ENCODE data around the gene DTWD2.
"Not testable (repeated sequence)": the region's sequence is repeated elsewhere in the genome, so short reads cannot be mapped to it uniquely, and the experiment has no call there.

Gene DTWD2

GRCh38 chr5:119011186-119011585, 22.8 kb upstream of the DTWD2 start:
- Histone ChIP-seq H3K9ac (no peak overlapping the region), H3K4me2 (no peak overlapping the region), H3K27me3 (no peaks in the 10 kb centered on the region), H3K27ac (no peak overlapping the region), H4K20me1 (no peaks in the 10 kb centered on the region), H3K9me3 (replicated peaks in 1 of 11) (peaks cover 0 to 8% (median 0%) of the 10 kb centered on the region in 11 experiments; a peak in 4 of 22 replicates), H3K4me3 (no peak overlapping the region), H3K36me3 (no peaks in the 10 kb centered on the region), H3K4me1 (peaks cover 0 to 7% (median 0%) of the 10 kb centered on the region in 10 experiments; a peak in 7 of 20 replicates)
- no peak for TF ChIP-seq Cebpa-rat (IDR thresholded peaks at IDR 0.05)

GRCh38 chr5:119010206-119010605, 21.9 kb upstream of the DTWD2 start:
- Histone ChIP-seq H4K20me1 (no peaks in the 10 kb centered on the region), H3K27me3 (no peaks in the 10 kb centered on the region), H3K36me3 (no peaks in the 10 kb centered on the region), H3K4me2 (no peak overlapping the region), H3K4me3 (no peak overlapping the region), H3K4me1 (no peaks in the 10 kb centered on the region), H3K27ac (no peak overlapping the region), H3K9me3 (replicated peaks in 1 of 11) (peaks cover 0 to 8% (median 0%) of the 10 kb centered on the region in 11 experiments; a peak in 4 of 22 replicates), H3K9ac (no peak overlapping the region)
- TF ChIP-seq Cebpa-rat (IDR thresholded peaks at IDR 0.05) = no peak

GRCh38 chr5:119009131-119009530, 20.8 kb upstream of the DTWD2 start:
- Histone ChIP-seq H3K4me2 (no peak overlapping the region), H4K20me1 (no peaks in the 10 kb centered on the region), H3K9ac (no peak overlapping the region), H3K4me1 (no peaks in the 10 kb centered on the region), H3K36me3 (no peaks in the 10 kb centered on the region), H3K27ac (no peak overlapping the region), H3K27me3 (no peaks in the 10 kb centered on the region), H3K4me3 (no peak overlapping the region), H3K9me3 (replicated peaks in 1 of 11) (peaks cover 0 to 8% (median 0%) of the 10 kb centered on the region in 11 experiments; a peak in 4 of 22 replicates)
- no peak for TF ChIP-seq Cebpa-rat (IDR thresholded peaks at IDR 0.05)

GRCh38 chr5:118999696-119000095, 11.3 kb upstream of the DTWD2 start:
- Histone ChIP-seq H3K36me3 (peaks cover 0 to 4% (median 0%) of the 10 kb centered on the region in 11 experiments; a peak in 1 of 22 replicates), H3K4me2 (no peak overlapping the region), H3K27ac (no peak overlapping the region), H4K20me1 (no peaks in the 10 kb centered on the region), H3K4me1 (no peaks in the 10 kb centered on the region), H3K9ac (no peak overlapping the region), H3K9me3 (replicated peaks in 1 of 11) (peaks cover 65 to 73% (median 67%) of the 10 kb centered on the region in 11 experiments), H3K4me3 (no peak overlapping the region), H3K27me3 (no peaks in the 10 kb centered on the region)
- TF ChIP-seq Cebpa-rat (IDR thresholded peaks at IDR 0.05) = no peak

DNA sequence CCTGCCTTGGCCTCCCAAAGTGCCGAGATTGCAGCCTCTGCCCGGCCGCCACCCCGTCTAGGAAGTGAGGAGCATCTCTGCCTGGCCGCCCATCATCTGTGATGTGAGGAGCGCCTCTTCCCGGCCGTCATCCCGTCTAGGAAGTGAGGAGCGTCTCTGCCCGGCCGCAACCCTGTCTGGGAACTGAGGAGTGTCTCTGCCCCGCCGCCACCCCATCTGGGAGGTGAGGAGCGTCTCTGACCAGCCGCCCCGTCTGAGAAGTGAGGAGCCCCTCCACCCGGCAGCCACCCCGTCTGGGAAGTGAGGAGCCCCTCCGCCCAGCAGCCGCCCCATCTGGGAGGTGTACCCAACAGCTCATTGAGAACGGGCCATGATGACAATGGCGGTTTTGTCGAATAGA, 10.5 kb upstream of the DTWD2 start:
- not testable (repeated sequence) for H3K4me2 ChIP-seq, H3K4me1 ChIP-seq, H3K27me3 ChIP-seq, H3K27ac ChIP-seq, H4K20me1 ChIP-seq, H3K4me3 ChIP-seq, H3K9ac ChIP-seq, H3K36me3 ChIP-seq
- H3K9me3 ChIP-seq (replicated peaks in 1 of 11) = peaks cover 67 to 77% (median 71%) of the 10 kb centered on the region in 11 experiments

- Histone ChIP-seq H3K36me3 (peaks cover 0 to 4% (median 0%) of the 10 kb centered on the region in 11 experiments; a peak in 1 of 22 replicates), H4K20me1 (no peaks in the 10 kb centered on the region), H3K9ac (no peak overlapping the region), H3K4me3 (no peak overlapping the region), H3K27ac (no peak overlapping the region), H3K4me2 (no peak overlapping the region), H3K4me1 (no peaks in the 10 kb centered on the region), H3K27me3 (no peaks in the 10 kb centered on the region), H3K9me3 (replicated peaks in 1 of 11) (peaks cover 66 to 72% (median 68%) of the 10 kb centered on the region in 11 experiments)
- no peak for TF ChIP-seq Cebpa-rat (IDR thresholded peaks at IDR 0.05)
These were observed 7.8 kb upstream of the DTWD2 start for GRCh38 chr5:118996098-118996497.

DNA sequence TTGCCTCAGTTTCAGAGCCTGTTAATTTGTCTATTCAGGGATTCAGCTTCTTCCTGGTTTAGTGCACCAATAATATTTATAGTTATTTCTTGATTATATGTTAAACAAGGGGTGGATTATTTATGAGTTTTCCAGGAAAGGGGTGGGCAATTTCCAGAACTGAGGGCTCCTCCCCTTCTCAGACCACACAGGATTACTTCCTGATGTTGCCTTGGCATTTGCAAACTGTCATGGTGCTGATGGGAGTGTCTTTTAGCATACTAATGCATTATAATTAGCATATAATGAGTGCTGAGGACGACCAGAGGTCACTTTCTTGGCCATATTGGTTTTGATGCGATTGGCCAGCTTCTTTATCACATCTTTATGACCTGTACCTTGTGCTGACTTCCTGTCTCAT, 6.2 kb upstream of the DTWD2 start:
- no peak overlapping the region for H3K4me3 ChIP-seq
- peaks cover 51 to 57% (median 53%) of the 10 kb centered on the region in 11 experiments for H3K9me3 ChIP-seq (replicated peaks in 1 of 11)
- peaks cover 0 to 11% (median 7%) of the 10 kb centered on the region in 10 experiments; a peak in 11 of 20 replicates for H3K4me1 ChIP-seq
- TF ChIP-seq Cebpa-rat (IDR thresholded peaks at IDR 0.05) = no peak
- no peak overlapping the region for H3K9ac ChIP-seq
- no peak overlapping the region for H3K27ac ChIP-seq
- peaks cover 0 to 4% (median 0%) of the 10 kb centered on the region in 11 experiments; a peak in 1 of 22 replicates for H3K36me3 ChIP-seq
- H3K4me2 ChIP-seq = no peak overlapping the region
- no peaks in the 10 kb centered on the region for H4K20me1 ChIP-seq
- H3K27me3 ChIP-seq = no peaks in the 10 kb centered on the region

DNA sequence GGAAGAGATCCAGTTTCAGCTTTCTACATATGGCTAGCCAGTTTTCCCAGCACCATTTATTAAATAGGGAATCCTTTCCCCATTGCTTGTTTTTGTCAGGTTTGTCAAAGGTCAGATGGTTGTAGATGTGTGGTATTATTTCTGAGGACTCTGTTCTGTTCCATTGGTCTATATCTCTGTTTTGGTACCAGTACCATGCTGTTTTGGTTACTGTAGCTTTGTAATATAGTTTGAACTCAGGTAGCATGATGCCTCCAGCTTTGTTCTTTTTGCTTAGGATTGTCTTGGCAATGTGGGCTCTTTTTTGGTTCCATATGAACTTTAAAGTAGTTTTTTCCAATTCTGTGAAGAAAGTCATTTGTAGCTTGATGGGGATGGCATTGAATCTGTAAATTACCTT, 4.8 kb upstream of the DTWD2 start:
- H3K27ac ChIP-seq, H3K27me3 ChIP-seq, H3K9ac ChIP-seq, H4K20me1 ChIP-seq, H3K4me2 ChIP-seq, H3K4me3 ChIP-seq, H3K36me3 ChIP-seq: not testable (repeated sequence)
- Histone ChIP-seq H3K4me1 (peaks cover 0 to 23% (median 18%) of the 10 kb centered on the region in 10 experiments; a peak in 15 of 20 replicates), H3K9me3 (replicated peaks in 1 of 11) (peaks cover 37 to 43% (median 38%) of the 10 kb centered on the region in 11 experiments)

DNA sequence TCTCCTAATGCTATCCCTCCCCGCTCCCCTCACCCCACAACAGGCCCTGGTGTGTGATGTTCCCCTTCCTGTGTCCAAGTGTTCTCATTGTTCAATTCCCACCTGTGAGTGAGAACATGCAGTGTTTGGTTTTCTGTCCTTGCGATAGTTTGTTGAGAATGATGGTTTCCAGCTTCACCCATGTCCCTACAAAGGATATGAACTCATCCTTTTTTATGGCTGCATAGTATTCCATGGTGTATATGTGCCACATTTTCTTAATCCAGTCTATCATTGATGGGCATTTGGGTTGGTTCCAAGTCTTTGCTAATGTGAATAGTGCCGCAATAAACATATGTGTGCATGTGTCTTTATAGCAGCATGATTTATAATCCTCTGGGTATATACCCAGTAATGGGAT, 3.7 kb upstream of the DTWD2 start:
- H3K9ac ChIP-seq, H3K4me2 ChIP-seq, H3K4me3 ChIP-seq, H3K27ac ChIP-seq, H4K20me1 ChIP-seq, H3K27me3 ChIP-seq, H3K36me3 ChIP-seq: not testable (repeated sequence)
- H3K4me1 ChIP-seq = peaks cover 7 to 32% (median 26%) of the 10 kb centered on the region in 10 experiments
- peaks cover 26 to 33% (median 28%) of the 10 kb centered on the region in 11 experiments for H3K9me3 ChIP-seq (replicated peaks in 1 of 11)

- H3K27me3 ChIP-seq = no peaks in the 10 kb centered on the region
- TF ChIP-seq Cebpa-rat (IDR thresholded peaks at IDR 0.05) = no peak
- peak overlapping the region in 2 of 11 experiments; percentile 64 to 90; a peak in 3 of 22 replicates for H3K4me2 ChIP-seq
- H3K36me3 ChIP-seq = 0 out of 22 replicates have a peak, but pooled peaks cover 0 to 3% (median 0%) of the 10 kb centered on the region in 11 experiments
- H3K9me3 ChIP-seq (replicated peaks in 1 of 11) = peaks cover 11 to 18% (median 13%) of the 10 kb centered on the region in 11 experiments
- H3K27ac ChIP-seq = no peak overlapping the region
- peaks cover 9 to 33% (median 28%) of the 10 kb centered on the region in 10 experiments for H3K4me1 ChIP-seq
- no peaks in the 10 kb centered on the region for H4K20me1 ChIP-seq
- no peak overlapping the region for H3K4me3 ChIP-seq
- no peak overlapping the region for H3K9ac ChIP-seq
These were observed 2.2 kb upstream of the DTWD2 start for GRCh38 chr5:118990582-118990981.

Data from BLaER1 treated with 17β-estradiol and CSF1 and Interleukin-3, amounts not matched to agents 10 nM and 100 nM (cell line).